ENCODE measurements around the gene AFMID. TPM values are rescaled to one million over a fixed set of nuclear protein-coding genes. Genes with fewer than 3 reads are reported as not detected.

The AFMID gene
- total and polyA plus RNA-seq, 2 donors (not counting 1 experiment from before 2014, with no cell fraction given): 18.2 to 24.8 TPM

- intact Hi-C loops (cut with micrococcal nuclease): no loop called here
- TF ChIP-seq, protein P1, sequence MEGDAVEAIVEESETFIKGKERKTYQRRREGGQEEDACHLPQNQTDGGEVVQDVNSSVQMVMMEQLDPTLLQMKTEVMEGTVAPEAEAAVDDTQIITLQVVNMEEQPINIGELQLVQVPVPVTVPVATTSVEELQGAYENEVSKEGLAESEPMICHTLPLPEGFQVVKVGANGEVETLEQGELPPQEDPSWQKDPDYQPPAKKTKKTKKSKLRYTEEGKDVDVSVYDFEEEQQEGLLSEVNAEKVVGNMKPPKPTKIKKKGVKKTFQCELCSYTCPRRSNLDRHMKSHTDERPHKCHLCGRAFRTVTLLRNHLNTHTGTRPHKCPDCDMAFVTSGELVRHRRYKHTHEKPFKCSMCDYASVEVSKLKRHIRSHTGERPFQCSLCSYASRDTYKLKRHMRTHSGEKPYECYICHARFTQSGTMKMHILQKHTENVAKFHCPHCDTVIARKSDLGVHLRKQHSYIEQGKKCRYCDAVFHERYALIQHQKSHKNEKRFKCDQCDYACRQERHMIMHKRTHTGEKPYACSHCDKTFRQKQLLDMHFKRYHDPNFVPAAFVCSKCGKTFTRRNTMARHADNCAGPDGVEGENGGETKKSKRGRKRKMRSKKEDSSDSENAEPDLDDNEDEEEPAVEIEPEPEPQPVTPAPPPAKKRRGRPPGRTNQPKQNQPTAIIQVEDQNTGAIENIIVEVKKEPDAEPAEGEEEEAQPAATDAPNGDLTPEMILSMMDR (IDR thresholded peaks at IDR 0.05): no peak
- no peak for TF ChIP-seq EZH2 (IDR thresholded peaks at IDR 0.05; ENCODE audit: borderline replicate concordance, insufficient read depth, low read depth, low read length, poor library complexity, severe bottlenecking)
- CTCF ChIA-PET: interaction anchor here (0.6 kb wide), 1 partner anchor 190 kb away, joined by 3 read pairs; no protein-coding TSS in a partner anchor
- no peak within 1 kb of the TSS for H3K27ac Mint-ChIP-seq
- no peaks in the 10 kb centered on the region for H3K36me3 ChIP-seq (replicated peaks in 1 of 2; ENCODE audit: control extremely low read depth in 1 of 2, control insufficient read depth in 1 of 2, extremely low read depth in 1 of 2, insufficient read depth in 2 of 2, low read length in 1 of 2)
- H3K9me3 ChIP-seq (ENCODE audit: control extremely low read depth in 1 of 3, control insufficient read depth in 2 of 3, insufficient read depth in 1 of 3, low read length in 2 of 3): peaks cover 0 to 17% (median 0%) of the 10 kb centered on the region in 3 donors
- POLR2A ChIA-PET: interaction anchor here (0.7 kb wide), 1 partner anchor 17 kb away, joined by 3 read pairs; no protein-coding TSS in a partner anchor
- no peaks in the 10 kb centered on the region for H4K20me1 ChIP-seq (ENCODE audit: control insufficient read depth, insufficient read depth, low read length, poor library complexity, severe bottlenecking)
- peaks cover 21% of the 10 kb centered on the region for H3K27me3 Mint-ChIP-seq
- no peak within 1 kb of the TSS for H3K4me3 ChIP-seq (ENCODE audit: control extremely low read depth in 1 of 5, extremely low read depth in 1 of 5, insufficient read depth in 1 of 5, low read depth in 2 of 5, low read length in 4 of 5)
- no peaks in the 10 kb centered on the region for H3K9me3 Mint-ChIP-seq (ENCODE audit: insufficient read depth)
- WGBS (ENCODE audit: insufficient coverage): 34% methylated on average over 47 of the region's 52 CpGs
- no peak within 1 kb of the TSS for H3K9ac ChIP-seq (ENCODE audit: low read length)
- H3K4me1 Mint-ChIP-seq: peaks cover 15% of the 10 kb centered on the region
- H3K4me1 ChIP-seq (ENCODE audit: control insufficient read depth in 2 of 2, insufficient read depth in 2 of 2, low read length in 2 of 2): peaks cover 22 to 25% of the 10 kb centered on the region in 2 donors
- no peak within 1 kb of the TSS for H2AFZ ChIP-seq (ENCODE audit: insufficient read depth, low read depth, low read length, poor library complexity, severe bottlenecking)
- peak within 1 kb of the TSS; percentile 61 for H3K4me2 ChIP-seq (replicated peaks; ENCODE audit: low read depth, low read length, poor library complexity, severe bottlenecking)
- DNase-seq (peak; percentile 17), ATAC-seq (ENCODE audit: low read depth) (no peak)
- no peak within 1 kb of the TSS for H3K27ac ChIP-seq (ENCODE audit: low read length in 2 of 2)
- peak within 1 kb of the TSS; percentile 37 for H3K4me3 Mint-ChIP-seq
- no peaks in the 10 kb centered on the region for H3K79me2 ChIP-seq (ENCODE audit: control insufficient read depth, insufficient read depth, low read length)
- peaks cover 0 to 64% (median 25%) of the 10 kb centered on the region in 4 experiments for H3K27me3 ChIP-seq (replicated peaks in 1 of 4; ENCODE audit: control extremely low read depth in 1 of 4, control insufficient read depth in 3 of 4, insufficient read depth in 4 of 4, low read length in 3 of 4)
Observed at GRCh38 chr17:78230996-78231935, 44.1 kb downstream of the AFMID start, which contains the start of gene TMEM235. TSS of gene TMEM235 (plus strand) at chr17:78231631. CDS start at chr17:78232024, 393 bp downstream.
